ENCODE results near the gene LSM10. TPM values are rescaled to one million over a fixed set of nuclear protein-coding genes. Genes with fewer than 3 reads are reported as not detected.

The LSM10 gene
- total RNA-seq, 2 experiments from 2014 or later = 43.2 to 133 TPM

GRCh38 chr1:36345353-36345752, 52.4 kb downstream of the LSM10 start:
- Histone ChIP-seq H3K9me2 (ENCODE audit: insufficient read depth, low read length) (no peaks in the 10 kb centered on the region), H3K9me3 (ENCODE audit: low read length) (no peaks in the 10 kb centered on the region), H4K20me1 (ENCODE audit: insufficient read depth, low read length) (no peaks in the 10 kb centered on the region), H3K4me1 (ENCODE audit: insufficient read depth, low read length, poor library complexity, severe bottlenecking) (peaks cover 18% of the 10 kb centered on the region), H2AFZ (ENCODE audit: low read length) (no peak overlapping the region), H3K4me3 (ENCODE audit: low read depth, low read length, poor library complexity, severe bottlenecking) (no peak overlapping the region), H3K4me2 (ENCODE audit: low read length) (no peak overlapping the region), H3K27ac (ENCODE audit: low read depth, low read length, poor library complexity, severe bottlenecking) (no peak overlapping the region), H3K36me3 (ENCODE audit: insufficient read depth, low read length) (peaks cover 56% of the 10 kb centered on the region), H3K79me2 (ENCODE audit: insufficient read depth, low read depth, low read length) (no peaks in the 10 kb centered on the region)
- ChIA-PET CTCF (ENCODE audit: unreplicated experiment) (no interaction called here), POLR2A (no interaction called here)
- no peak for DNase-seq (ENCODE audit: low spot score)
- TF ChIP-seq EZH2phosphoT487 (IDR thresholded peaks at IDR 0.05; ENCODE audit: borderline replicate concordance, low read depth, low read length) (no peak), CTCF (conservative IDR thresholded peaks at IDR 0.05; ENCODE audit: low read length) (no peak)
- BruUV-seq (replicated peaks) = no TSS peak
- intact Hi-C loops (cut with micrococcal nuclease; ENCODE audit: unreplicated experiment) = no loop called here

GRCh38 chr1:36344395-36344680, 53.4 kb downstream of the LSM10 start:
- TF ChIP-seq CTCF (conservative IDR thresholded peaks at IDR 0.05; ENCODE audit: low read length) (no peak), EZH2phosphoT487 (IDR thresholded peaks at IDR 0.05; ENCODE audit: borderline replicate concordance, low read depth, low read length) (no peak)
- no peak overlapping the region for H2AFZ ChIP-seq (ENCODE audit: low read length)
- H3K9me2 ChIP-seq (ENCODE audit: insufficient read depth, low read length) = no peaks in the 10 kb centered on the region
- no peak overlapping the region for H3K4me3 ChIP-seq (ENCODE audit: low read depth, low read length, poor library complexity, severe bottlenecking)
- no peak overlapping the region for H3K4me2 ChIP-seq (ENCODE audit: low read length)
- BruUV-seq (replicated peaks) = no TSS peak
- no peaks in the 10 kb centered on the region for H4K20me1 ChIP-seq (ENCODE audit: insufficient read depth, low read length)
- ChIA-PET POLR2A (no interaction called here), CTCF (ENCODE audit: unreplicated experiment) (interaction anchor here (0.6 kb wide), 1 partner anchor 25 kb away, joined by 7 read pairs; no protein-coding TSS in a partner anchor)
- peaks cover 52% of the 10 kb centered on the region for H3K36me3 ChIP-seq (ENCODE audit: insufficient read depth, low read length)
- intact Hi-C loops (cut with micrococcal nuclease; ENCODE audit: unreplicated experiment) = no loop called here
- no peak overlapping the region for H3K27ac ChIP-seq (ENCODE audit: low read depth, low read length, poor library complexity, severe bottlenecking)
- no peaks in the 10 kb centered on the region for H3K9me3 ChIP-seq (ENCODE audit: low read length)
- peaks cover 12% of the 10 kb centered on the region for H3K4me1 ChIP-seq (ENCODE audit: insufficient read depth, low read length, poor library complexity, severe bottlenecking)
- no peak for DNase-seq (ENCODE audit: low spot score)
- H3K79me2 ChIP-seq (ENCODE audit: insufficient read depth, low read depth, low read length) = no peaks in the 10 kb centered on the region

GRCh38 chr1:36343651-36344394, 53.9 kb downstream of the LSM10 start:
- Histone ChIP-seq H3K79me2 (ENCODE audit: insufficient read depth, low read depth, low read length) (no peaks in the 10 kb centered on the region), H3K4me3 (ENCODE audit: low read depth, low read length, poor library complexity, severe bottlenecking) (no peak overlapping the region), H3K4me1 (ENCODE audit: insufficient read depth, low read length, poor library complexity, severe bottlenecking) (peaks cover 12% of the 10 kb centered on the region), H3K9me3 (ENCODE audit: low read length) (no peaks in the 10 kb centered on the region), H4K20me1 (ENCODE audit: insufficient read depth, low read length) (no peaks in the 10 kb centered on the region), H3K27ac (ENCODE audit: low read depth, low read length, poor library complexity, severe bottlenecking) (no peak overlapping the region), H3K9me2 (ENCODE audit: insufficient read depth, low read length) (no peaks in the 10 kb centered on the region), H2AFZ (ENCODE audit: low read length) (no peak overlapping the region), H3K36me3 (ENCODE audit: insufficient read depth, low read length) (peaks cover 49% of the 10 kb centered on the region), H3K4me2 (ENCODE audit: low read length) (no peak overlapping the region)
- intact Hi-C loops (cut with micrococcal nuclease; ENCODE audit: unreplicated experiment) = no loop called here
- no peak for TF ChIP-seq EZH2phosphoT487 (IDR thresholded peaks at IDR 0.05; ENCODE audit: borderline replicate concordance, low read depth, low read length)
- no peak for TF ChIP-seq CTCF (conservative IDR thresholded peaks at IDR 0.05; ENCODE audit: low read length)
- POLR2A ChIA-PET = no interaction called here
- no TSS peak for BruUV-seq (replicated peaks)
- no peak for DNase-seq (ENCODE audit: low spot score)
- CTCF ChIA-PET (ENCODE audit: unreplicated experiment) = interaction anchor here (0.6 to 1.9 kb wide), 4 partner anchors 7 to 78 kb away, joined by 4 to 7 read pairs (median 6); no protein-coding TSS in a partner anchor
